Measurements from ENCODE around the gene ASTL. TPM values are rescaled to one million over a fixed set of nuclear protein-coding genes. Genes with fewer than 3 reads are reported as not detected.
A peak's percentile ranks its signal among the peaks of the same experiment; 100 is the strongest.

Gene ASTL
- total RNA-seq, 1 experiment from 2014 or later = 0.18 TPM

GRCh38 chr2:96184188-96184587 is 45.9 kb upstream of the ASTL start:
- CTCF ChIA-PET = no interaction called here

GRCh38 chr2:96181529-96181928 is 43.2 kb upstream of the ASTL start:
- Histone ChIP-seq H3K27me3 (ENCODE audit: control insufficient read depth, insufficient read depth, low read length) (no peaks in the 10 kb centered on the region), H3K4me1 (ENCODE audit: control insufficient read depth, insufficient read depth, low read length) (no peaks in the 10 kb centered on the region), H3K4me3 (ENCODE audit: low read depth in 2 of 2, low read length in 2 of 2) (no peak overlapping the region), H3K27ac (ENCODE audit: low read length) (no peak overlapping the region), H3K36me3 (ENCODE audit: control insufficient read depth, insufficient read depth, low read length) (peaks cover 12% of the 10 kb centered on the region; the same call in 1 of the 2 replicates), H3K9me3 (ENCODE audit: control insufficient read depth, insufficient read depth, low read depth, low read length) (no peaks in the 10 kb centered on the region)
- intact Hi-C loops (cut with micrococcal nuclease; ENCODE audit: unreplicated experiment) = no loop called here
- BruUV-seq (replicated peaks) = no TSS peak
- TF ChIP-seq REST (IDR thresholded peaks at IDR 0.05; ENCODE audit: insufficient read depth in 1 of 2, low read depth in 2 of 2, low read length in 1 of 2) = no peak
- no peak for TF ChIP-seq CTCF (IDR thresholded peaks at IDR 0.05)
- no peak for TF ChIP-seq POLR2AphosphoS5 (IDR thresholded peaks at IDR 0.05; ENCODE audit: low read depth, low read length)
- in situ Hi-C loops (cut with HindIII; ENCODE audit: low pct_unique_long_range_greater_than_20kb, low sequenced_read_pairs) = no loop called here
- ChIA-PET CTCF (no interaction called here), POLR2A (no interaction called here)
- no peak for DNase-seq (ENCODE audit: low read depth, low spot score)
- ATAC-seq = no peak

More at GRCh38 chr2:96184188-96184587, 45.9 kb upstream of the ASTL start:
- H3K9me3 ChIP-seq (ENCODE audit: control insufficient read depth, insufficient read depth, low read depth, low read length) = no peaks in the 10 kb centered on the region
- no peak overlapping the region for H3K4me3 ChIP-seq (ENCODE audit: low read depth in 2 of 2, low read length in 2 of 2)
- in situ Hi-C loops (cut with HindIII; ENCODE audit: low pct_unique_long_range_greater_than_20kb, low sequenced_read_pairs) = no loop called here
- no peak overlapping the region for H3K27ac ChIP-seq (ENCODE audit: low read length)
- ATAC-seq (no peak), DNase-seq (ENCODE audit: low read depth, low spot score) (no peak)
- H3K27me3 ChIP-seq (ENCODE audit: control insufficient read depth, insufficient read depth, low read length) = no peaks in the 10 kb centered on the region
- no peaks in the 10 kb centered on the region for H3K4me1 ChIP-seq (ENCODE audit: control insufficient read depth, insufficient read depth, low read length)
- TF ChIP-seq SIN3A (IDR thresholded peaks at IDR 0.05; ENCODE audit: borderline replicate concordance, insufficient read depth, low read depth, low read length) (no peak), POLR2AphosphoS5 (IDR thresholded peaks at IDR 0.05; ENCODE audit: low read depth, low read length) (0 out of 2 replicates have a peak, but pooled peaks have one; percentile 15), REST (IDR thresholded peaks at IDR 0.05; ENCODE audit: insufficient read depth in 1 of 2, low read depth in 2 of 2, low read length in 1 of 2) (no peak), CTCF (IDR thresholded peaks at IDR 0.05) (no peak)
- peaks cover 20% of the 10 kb centered on the region; the same call in 1 of the 2 replicates for H3K36me3 ChIP-seq (ENCODE audit: control insufficient read depth, insufficient read depth, low read length)
- intact Hi-C loops (cut with micrococcal nuclease; ENCODE audit: unreplicated experiment) = no loop called here
- POLR2A ChIA-PET = no interaction called here
- no TSS peak for BruUV-seq (replicated peaks)

All from Panc1 (cell line).